ENCODE measurements around the gene IGSF1. TPM values are rescaled to one million over a fixed set of nuclear protein-coding genes. Genes with fewer than 3 reads are reported as not detected.
A peak's percentile ranks its signal among the peaks of the same experiment; 100 is the strongest.

Gene IGSF1
- total and polyA plus RNA-seq, 2 of the 13 experiments (the other 11 are each of a cell fraction or from before 2014, with no cell fraction given), result 58.7 to 108 TPM

GRCh38 chrX:131287560-131288179 lies 1.4 kb downstream of the IGSF1 start (continued):
- TF ChIP-seq HBP1 (CRISPR knock-in tag; IDR thresholded peaks at IDR 0.05; ENCODE audit: low read depth) (no peak), DR1 (CRISPR knock-in tag; IDR thresholded peaks at IDR 0.05) (no peak), ZNF746 (CRISPR knock-in tag; IDR thresholded peaks at IDR 0.05) (no peak), CENPBD1 (CRISPR knock-in tag; IDR thresholded peaks at IDR 0.05; ENCODE audit: borderline replicate concordance, low read depth) (no peak), POLR2A (IDR thresholded peaks at IDR 0.05; ENCODE audit: insufficient read depth in 1 of 2, low read depth in 2 of 2, low read length in 2 of 2) (no peak), PRMT3 (CRISPR knock-in tag; IDR thresholded peaks at IDR 0.05; ENCODE audit: borderline replicate concordance, low read depth) (no peak), ZNF616 (CRISPR knock-in tag; IDR thresholded peaks at IDR 0.05; ENCODE audit: low read depth) (no peak), DMTF1 (CRISPR knock-in tag; IDR thresholded peaks at IDR 0.05) (no peak), KDM2A (CRISPR knock-in tag; IDR thresholded peaks at IDR 0.05; ENCODE audit: borderline replicate concordance, low read depth) (no peak), MAX (IDR thresholded peaks at IDR 0.05) (no peak), ZIK1 (CRISPR knock-in tag; IDR thresholded peaks at IDR 0.05; ENCODE audit: borderline replicate concordance, low read depth) (no peak), CHD4 (IDR thresholded peaks at IDR 0.05; ENCODE audit: borderline replicate concordance, low read length) (peak; percentile 9; the same call in 1 of the 2 replicates)
- TF ChIP-seq, protein P1, sequence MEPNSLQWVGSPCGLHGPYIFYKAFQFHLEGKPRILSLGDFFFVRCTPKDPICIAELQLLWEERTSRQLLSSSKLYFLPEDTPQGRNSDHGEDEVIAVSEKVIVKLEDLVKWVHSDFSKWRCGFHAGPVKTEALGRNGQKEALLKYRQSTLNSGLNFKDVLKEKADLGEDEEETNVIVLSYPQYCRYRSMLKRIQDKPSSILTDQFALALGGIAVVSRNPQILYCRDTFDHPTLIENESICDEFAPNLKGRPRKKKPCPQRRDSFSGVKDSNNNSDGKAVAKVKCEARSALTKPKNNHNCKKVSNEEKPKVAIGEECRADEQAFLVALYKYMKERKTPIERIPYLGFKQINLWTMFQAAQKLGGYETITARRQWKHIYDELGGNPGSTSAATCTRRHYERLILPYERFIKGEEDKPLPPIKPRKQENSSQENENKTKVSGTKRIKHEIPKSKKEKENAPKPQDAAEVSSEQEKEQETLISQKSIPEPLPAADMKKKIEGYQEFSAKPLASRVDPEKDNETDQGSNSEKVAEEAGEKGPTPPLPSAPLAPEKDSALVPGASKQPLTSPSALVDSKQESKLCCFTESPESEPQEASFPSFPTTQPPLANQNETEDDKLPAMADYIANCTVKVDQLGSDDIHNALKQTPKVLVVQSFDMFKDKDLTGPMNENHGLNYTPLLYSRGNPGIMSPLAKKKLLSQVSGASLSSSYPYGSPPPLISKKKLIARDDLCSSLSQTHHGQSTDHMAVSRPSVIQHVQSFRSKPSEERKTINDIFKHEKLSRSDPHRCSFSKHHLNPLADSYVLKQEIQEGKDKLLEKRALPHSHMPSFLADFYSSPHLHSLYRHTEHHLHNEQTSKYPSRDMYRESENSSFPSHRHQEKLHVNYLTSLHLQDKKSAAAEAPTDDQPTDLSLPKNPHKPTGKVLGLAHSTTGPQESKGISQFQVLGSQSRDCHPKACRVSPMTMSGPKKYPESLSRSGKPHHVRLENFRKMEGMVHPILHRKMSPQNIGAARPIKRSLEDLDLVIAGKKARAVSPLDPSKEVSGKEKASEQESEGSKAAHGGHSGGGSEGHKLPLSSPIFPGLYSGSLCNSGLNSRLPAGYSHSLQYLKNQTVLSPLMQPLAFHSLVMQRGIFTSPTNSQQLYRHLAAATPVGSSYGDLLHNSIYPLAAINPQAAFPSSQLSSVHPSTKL (CRISPR knock-in tag; IDR thresholded peaks at IDR 0.05), result peak; percentile 51
- TF ChIP-seq, protein P2, sequence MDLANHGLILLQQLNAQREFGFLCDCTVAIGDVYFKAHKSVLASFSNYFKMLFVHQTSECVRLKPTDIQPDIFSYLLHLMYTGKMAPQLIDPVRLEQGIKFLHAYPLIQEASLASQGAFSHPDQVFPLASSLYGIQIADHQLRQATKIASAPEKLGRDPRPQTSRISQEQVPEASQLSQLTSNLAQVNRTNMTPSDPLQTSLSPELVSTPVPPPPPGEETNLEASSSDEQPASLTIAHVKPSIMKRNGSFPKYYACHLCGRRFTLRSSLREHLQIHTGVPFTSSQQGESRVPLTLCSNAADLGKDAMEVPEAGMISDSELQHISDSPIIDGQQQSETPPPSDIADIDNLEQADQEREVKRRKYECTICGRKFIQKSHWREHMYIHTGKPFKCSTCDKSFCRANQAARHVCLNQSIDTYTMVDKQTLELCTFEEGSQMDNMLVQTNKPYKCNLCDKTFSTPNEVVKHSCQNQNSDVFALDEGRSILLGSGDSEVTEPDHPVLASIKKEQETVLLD (CRISPR knock-in tag; IDR thresholded peaks at IDR 0.05; ENCODE audit: low read depth), result no peak
- TF ChIP-seq, protein P3, sequence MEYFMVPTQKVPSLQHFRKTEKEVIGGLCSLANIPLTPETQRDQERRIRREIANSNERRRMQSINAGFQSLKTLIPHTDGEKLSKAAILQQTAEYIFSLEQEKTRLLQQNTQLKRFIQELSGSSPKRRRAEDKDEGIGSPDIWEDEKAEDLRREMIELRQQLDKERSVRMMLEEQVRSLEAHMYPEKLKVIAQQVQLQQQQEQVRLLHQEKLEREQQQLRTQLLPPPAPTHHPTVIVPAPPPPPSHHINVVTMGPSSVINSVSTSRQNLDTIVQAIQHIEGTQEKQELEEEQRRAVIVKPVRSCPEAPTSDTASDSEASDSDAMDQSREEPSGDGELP (IDR thresholded peaks at IDR 0.05; ENCODE audit: borderline replicate concordance, low read depth), result no peak
- TF ChIP-seq, protein P4, sequence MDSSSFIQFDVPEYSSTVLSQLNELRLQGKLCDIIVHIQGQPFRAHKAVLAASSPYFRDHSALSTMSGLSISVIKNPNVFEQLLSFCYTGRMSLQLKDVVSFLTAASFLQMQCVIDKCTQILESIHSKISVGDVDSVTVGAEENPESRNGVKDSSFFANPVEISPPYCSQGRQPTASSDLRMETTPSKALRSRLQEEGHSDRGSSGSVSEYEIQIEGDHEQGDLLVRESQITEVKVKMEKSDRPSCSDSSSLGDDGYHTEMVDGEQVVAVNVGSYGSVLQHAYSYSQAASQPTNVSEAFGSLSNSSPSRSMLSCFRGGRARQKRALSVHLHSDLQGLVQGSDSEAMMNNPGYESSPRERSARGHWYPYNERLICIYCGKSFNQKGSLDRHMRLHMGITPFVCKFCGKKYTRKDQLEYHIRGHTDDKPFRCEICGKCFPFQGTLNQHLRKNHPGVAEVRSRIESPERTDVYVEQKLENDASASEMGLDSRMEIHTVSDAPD (CRISPR knock-in tag; IDR thresholded peaks at IDR 0.05), result no peak

Measured in HepG2 (cell line).